ENCODE measurements around the gene SEC14L5.
A peak's percentile ranks its signal among the peaks of the same experiment; 100 is the strongest.
"Not testable (repeated sequence)": the region's sequence is repeated elsewhere in the genome, so short reads cannot be mapped to it uniquely, and the experiment has no call there.

Gene SEC14L5

DNA sequence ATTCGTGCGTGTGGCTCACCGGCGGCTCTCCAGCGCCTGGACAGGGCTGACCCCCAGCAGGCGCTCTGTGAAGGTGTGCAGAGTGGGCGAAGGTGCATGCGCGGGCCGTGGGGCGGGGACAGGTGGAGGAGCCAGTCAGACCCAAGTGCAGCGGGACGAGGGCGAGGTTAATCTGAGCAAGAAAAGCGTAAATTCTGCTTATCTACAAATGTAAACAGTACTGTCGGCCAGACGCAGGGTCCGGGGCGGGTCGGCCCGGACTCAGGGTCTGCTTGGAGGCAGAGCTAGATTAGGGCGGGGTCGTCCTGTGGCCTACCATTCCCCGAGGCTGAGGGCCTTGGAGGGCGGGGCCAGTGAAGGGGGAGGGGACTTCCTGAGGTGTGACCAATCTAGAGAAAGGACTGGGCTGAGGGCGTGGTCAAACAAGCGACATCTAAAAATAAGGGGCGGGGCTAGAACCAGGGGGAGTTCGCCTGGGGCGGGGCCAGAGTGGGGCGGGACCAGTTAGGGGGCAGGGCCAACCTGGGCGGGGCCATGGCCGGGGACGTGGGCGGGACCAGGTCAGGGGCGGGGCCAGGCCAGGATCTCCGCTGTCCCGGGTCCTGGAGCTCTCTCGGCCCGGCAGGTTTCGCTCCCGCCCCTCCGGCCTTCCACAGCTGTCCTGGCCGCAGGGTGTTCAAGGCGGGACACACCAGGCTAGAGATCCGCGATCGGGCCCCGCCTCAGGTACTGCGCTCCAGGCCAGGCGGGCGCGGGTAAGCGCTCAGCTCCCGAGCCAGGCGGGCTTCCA lies at the start of gene SEC14L5:
Gene SEC14L5, plus strand, starts transcription at position 611 of the 790 bp plus-strand sequence. CDS start 994 bp downstream, outside the sequence.
- DNase-seq, result peak; percentile 92

DNA sequence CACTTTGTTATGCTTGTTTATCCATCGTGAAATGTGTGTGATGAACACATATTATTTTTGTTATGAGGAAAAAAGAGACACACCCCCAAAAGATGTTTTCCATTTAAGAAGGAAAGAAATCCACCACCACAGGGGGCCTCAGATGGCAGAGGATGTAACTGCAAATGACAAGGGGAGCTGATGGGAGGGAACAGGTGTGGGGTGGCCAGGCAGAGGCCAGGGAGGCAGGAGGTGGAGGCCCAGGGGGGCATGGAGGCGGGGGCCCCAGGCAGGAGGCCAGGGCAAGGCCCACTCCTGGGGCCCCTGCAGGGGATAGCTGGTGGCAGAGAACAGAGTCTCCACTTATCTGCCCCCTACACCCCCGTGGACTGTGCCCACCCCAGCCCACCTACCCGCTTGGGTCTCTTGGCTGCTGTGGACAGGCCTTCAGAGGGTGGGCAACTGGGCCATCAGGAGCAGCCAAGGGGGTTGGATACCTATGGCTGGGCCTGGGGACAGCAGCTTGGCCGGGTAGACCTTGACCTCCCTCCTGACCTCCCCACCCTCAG lies 49.2 kb upstream of the SEC14L5 start:
- no peak for DNase-seq

DNA sequence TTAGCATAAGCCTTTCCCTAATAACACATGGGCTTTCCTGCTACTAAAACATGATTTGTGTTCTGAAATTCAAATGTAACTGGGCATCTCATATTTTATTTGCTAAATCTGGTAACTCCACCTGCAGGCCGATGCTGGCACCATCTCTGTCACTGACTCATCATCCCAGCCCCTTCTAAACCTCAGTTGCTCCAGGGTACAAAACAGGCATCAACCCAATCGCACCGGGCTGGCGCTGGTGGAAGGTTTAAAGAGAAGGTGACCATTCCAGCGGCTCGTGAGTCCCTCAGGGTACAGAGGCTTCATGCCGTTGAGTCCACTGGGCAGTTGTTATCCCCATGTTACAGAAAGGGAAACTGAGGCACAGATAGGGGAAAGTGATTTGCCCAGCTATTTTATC lies 48.3 kb upstream of the SEC14L5 start:
- DNase-seq, result no peak

DNA sequence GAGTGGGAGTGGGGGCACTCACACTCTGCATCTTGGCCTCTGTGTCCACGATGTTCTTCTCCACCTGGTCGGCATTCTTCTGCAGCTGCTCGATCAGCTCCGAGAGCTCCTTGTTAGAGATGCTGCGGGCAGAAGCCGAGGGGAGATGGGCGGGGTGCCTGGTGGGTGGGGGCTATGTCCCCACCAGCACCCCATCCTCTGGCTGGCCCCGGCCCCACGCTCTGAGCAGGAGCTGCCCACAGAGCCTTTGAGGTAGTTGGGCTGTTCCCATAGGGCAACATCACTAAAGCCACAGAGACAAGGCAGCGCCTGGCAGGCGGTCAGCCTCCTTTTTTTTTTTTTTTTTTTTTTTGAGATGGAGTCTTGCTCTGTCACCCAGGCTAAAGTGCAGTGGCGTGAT lies 47.3 kb upstream of the SEC14L5 start:
- DNase-seq, result no peak

DNA sequence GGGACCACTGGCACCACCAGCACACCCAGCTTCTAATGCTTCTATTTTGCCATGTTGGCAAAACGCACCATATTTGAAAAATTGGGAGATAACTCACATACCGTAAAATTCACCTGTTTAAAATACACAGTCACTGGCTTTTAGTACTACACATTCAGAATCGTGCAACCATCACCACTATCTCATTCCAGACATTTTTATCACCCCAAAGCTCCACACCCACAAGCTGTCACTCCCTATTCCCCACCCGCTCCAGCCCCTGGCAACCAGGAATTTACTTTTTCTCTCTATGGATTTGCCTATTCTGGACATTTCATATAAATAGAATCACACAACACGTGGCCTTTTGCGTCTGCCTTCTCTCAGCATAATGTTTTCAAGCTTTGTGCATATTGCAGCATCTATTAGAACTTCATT lies 46.2 kb upstream of the SEC14L5 start:
- DNase-seq, result no peak

DNA sequence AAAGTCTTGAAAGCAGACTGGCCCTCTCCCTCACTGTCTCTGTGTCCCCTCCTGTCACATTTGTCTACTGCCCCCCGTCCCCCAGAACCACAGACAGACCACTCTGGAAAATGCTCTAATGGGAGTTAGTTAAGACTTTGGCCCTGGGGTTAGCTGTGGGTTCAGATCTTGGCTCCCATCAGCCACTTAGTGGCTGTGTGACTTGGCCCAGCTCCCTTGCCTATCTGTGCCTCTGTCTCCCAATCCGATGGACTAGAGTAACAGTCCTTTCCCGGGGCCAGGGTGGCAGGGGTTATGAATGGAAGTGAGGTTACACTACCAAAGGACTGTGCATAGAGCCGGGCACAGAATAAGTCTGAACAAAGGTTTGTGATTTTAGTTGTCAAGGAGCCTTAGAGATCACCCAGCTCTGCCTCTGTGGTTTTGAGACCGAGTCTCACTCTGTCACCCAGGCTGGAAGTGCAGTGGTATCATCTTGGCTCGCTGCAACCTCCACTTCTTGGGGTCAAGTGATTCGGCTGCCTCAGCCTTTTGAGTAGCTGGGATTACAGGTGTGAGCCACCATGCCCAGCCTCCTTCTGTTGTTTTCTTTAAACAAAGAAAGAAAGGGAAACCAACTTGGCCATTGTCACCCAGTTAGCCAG lies 44.9 kb upstream of the SEC14L5 start:
- DNase-seq, result no peak

DNA sequence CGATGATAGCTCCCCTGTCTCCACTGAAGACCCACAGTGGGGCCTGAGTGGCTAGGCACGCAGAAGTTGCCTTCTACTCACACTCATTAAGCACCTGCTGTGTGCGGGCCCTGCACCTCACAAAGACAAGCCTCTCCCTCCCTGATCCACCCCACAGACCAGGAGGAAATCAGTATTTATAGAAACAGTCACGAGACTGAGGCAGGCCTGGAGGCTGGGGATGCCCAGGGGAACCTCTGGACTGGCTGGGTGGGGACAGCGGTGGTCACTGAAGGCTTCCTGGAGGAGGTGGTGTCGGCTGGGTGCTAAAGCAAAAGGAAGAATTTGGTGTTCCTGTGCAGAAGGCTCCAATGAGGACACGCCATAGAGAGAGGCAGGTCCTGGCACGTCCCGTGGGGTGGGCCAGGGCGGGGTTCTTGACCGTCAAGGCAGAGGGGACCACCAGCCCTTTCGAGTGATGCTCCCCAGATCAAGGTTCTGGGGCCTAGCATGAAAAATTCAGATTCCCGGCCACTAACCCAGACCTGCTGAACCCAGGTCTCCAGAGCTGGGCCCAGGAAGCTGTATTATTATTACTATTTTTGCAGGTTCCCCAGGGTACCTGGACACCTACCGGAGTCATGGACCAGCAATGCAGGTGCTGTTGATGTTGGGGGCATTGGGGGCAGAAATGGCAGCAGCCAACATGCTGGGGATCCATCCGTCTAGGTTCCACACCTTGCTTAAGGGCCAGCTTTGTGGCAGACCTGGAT lies 44.2 kb upstream of the SEC14L5 start:
- DNase-seq, result no peak

DNA sequence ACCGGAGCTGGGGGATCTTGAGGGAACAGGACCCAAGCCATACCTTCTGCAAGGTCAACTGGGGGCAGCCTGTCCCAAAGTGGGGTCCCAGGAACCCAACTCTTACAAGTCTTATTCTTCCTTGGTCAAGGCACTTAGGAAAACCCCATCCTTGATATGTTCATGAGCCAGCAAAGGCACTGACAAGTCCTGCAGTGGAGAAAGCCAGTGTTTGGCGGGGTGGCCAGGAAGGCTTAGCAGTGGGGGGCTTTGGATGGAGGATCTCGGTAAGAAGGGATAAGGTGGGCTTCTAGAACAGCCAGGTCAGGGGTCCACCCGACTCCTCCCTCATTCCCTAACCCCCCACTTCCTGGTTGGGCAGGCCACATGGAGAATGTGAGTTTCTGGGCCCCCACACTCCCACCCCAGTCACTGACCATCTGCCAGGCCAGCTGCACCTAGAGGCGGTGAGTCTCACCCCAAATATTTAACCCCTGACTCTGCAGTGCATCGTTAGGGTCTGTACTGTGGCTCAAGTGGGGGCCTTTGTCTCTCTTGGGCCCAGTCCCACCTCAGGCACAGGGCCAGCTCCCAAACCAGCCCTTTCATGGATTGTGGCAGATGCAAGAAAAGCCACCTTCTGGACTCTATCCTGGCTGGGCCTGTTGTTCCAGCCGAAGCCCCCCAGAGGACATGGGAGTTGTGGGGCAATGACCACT lies 43.5 kb upstream of the SEC14L5 start:
- DNase-seq, result no peak

DNA sequence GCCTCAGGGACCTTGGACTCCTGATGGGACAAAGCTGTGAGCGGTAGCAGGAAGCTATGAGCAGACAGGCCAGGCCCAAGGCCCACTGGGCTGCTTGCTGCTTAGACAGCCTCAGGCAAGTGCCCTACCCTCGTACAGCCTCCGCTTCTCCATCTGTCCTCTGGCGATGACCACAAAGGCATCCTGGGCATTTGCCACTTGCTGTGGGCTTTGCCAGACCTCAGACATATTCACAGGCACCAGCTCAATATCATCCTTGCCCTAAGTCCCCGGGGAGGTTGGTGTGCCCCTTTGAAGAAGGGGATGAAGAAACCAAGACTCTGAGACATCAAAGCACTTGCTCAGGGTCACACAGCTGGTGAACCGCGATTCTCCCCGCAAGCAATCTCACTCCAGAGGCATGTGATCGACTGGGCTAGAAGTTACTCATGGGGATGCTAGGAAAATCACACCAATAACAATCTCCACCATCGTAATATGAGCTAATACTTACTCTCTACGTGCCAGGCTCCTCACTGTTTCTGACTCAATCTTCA lies 42.8 kb upstream of the SEC14L5 start:
- DNase-seq, result no peak

DNA sequence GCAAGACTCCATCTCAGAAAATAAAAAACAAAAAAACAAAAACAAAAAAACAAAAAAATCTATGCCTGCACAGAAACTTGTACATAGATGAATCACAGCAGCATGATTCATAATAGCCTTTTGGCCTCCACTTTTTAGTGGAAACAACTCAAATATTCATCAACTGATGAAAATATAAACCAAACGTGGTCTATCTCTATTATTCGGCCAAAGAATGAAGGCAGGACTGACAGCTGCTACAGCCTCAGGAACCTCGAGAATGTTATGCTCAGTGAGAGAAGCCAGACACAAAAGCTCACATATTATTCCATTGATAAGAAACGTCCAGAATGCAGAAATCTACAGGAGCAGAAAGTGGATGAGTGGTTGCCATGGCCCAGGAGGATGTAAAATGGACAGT lies 41.0 kb upstream of the SEC14L5 start:
- DNase-seq, result no peak

DNA sequence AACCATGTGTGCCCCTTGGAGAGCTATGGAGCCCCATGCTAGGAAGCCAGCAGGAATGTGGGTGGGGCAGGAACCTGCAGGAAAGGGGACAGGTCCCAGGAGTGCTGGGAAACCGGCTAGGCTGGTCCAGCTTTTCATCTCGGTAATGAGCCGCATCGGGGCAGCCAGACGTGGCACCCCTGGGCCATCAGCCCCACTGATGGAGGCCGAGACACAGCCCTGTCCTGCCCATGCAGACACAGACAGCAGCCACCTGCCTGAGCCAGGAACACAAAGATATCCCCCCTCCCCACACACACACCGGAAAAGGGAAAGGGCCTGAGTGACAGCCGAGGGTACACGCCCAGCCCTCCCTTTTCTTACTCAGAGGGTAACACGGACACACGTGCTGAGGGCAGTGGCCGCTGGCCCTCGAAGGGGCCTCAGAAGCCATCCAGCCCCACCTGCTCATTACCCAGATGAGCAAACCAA lies 39.3 kb upstream of the SEC14L5 start:
- DNase-seq, result no peak

DNA sequence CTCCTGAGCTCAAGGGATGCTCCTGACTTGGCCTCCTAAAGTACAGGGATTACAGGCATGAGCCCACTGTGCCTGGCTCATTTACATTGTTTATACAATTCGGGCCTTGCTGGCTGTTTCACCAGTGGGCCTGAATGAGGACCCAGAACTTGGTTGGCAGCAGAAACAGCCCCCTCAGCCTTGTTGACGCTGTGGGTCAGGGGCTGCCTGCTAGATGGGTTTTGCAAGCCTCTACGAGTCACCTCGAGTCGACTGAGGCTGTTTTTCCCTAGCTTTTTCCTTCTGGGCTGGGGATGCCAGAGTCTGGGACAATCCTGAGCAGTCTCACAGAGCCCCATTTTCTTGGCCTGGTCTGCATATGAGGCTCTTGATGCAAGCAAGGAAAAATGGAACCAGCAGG lies 37.3 kb upstream of the SEC14L5 start:
- no peak for DNase-seq

DNA sequence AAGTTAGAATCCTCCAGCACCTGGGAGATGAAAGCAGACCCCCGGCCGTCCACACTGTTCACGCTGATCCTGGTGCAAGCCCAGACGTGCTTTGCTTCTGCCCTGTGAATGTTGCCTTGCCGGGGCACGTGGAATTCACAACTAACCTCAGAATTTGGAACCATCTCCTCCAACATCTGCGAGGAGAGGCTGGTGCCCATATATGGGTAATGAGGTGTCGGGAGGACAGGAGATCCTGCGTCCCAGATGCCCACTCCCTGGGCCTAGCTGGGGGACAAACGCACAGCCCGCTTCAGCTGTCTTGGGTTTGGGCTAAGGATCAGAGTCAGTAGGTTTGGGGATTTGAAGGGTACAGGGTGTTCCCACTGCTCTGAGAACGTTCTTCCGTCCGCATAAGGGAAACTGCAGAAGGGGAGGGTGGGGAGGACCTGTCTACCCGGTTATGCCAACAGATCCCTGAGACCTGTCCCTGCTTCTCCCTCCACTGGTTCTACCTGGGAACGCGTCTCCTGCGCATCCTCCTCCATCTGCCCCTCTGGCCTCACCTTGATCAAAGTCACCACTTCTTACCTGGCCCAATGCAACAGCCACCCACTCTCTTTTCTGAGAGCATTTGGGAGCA lies 35.3 kb upstream of the SEC14L5 start:
- DNase-seq, result no peak

DNA sequence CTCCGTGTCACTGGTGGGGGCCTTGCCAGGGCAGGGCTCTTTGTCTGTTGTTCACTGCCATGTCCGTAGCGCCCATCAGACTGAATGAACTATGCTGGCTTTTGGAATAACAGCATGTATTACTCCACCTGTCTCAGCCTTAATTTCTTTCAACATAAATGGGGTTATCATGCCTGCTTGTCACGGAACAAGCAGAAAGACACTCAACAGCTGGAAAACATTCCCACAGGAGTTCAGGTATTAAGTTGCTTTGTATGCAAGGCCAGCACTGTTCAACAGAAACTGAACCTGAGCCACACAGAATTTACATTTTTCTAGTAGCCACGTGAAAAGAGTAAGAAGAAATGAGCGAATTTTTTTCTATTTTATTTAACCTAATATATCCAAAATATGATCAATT lies 34.3 kb upstream of the SEC14L5 start:
- no peak for DNase-seq

DNA sequence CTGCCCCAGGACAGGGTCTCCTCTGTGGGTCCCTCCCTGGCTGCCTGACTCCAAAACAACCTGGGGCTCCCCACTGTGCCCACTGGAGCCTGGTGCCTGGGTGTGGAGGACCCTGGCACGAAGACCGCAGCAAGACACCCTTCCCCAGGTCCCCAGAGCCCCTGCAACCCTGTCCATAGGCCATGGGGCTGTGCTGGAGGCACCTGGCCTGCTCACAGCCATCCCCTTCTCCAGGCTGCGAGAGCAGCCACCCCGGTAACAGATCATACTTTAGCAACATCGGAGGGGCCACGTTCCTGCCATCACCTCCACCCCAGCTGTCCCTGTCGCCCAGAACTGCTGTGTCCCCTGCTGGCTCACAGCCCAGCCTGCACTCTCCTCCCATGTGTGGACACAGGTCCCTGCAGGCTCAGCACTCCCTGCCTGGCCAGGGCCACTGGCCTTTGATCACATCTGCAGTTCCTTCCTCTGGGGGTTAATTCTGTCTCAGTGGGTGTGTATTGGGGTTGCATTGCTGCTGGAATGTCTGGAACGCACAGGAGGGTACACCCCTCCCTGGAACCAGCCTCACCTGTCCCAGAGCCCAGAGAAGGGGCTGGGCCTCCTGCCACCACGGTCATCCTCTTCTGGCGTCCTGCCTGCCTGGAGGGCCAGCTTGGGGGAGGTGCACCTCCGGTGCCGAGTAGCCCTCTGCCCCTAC lies 33.4 kb upstream of the SEC14L5 start:
- DNase-seq, result no peak

DNA sequence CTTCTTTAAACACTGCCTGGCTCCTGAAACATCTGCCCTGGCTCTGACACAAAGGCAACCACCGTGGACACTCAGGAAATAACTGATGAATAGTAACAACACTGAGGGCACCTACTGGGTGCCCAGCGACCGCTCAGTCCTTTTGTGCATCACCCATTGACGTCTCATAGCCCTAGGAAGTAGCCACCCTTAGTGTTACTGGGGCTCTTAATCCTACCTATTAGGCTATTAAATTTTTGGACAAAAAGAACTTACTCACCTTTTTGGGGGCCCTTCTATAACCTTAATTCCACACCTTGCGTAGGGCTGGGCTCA lies 32.9 kb upstream of the SEC14L5 start:
- no peak for DNase-seq

DNA sequence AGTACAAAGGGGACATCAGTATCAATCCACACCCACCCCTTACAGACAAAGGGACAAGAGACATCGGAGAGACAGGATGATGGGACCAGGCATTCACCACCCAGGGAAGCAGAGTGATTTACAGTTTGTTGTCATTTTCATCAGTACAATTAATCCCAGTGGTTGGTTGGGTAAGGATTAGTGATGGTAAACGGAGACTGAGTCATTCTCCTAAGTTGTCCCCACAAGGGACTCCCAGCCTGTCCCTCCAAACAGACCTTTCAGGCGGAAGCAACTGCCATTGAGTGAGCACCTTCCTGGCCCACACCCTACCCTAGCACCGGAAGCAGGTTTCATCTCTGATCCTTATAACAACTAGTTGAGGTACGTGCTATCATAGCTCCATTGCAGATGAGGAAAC lies 32.3 kb upstream of the SEC14L5 start:
- no peak for DNase-seq

DNA sequence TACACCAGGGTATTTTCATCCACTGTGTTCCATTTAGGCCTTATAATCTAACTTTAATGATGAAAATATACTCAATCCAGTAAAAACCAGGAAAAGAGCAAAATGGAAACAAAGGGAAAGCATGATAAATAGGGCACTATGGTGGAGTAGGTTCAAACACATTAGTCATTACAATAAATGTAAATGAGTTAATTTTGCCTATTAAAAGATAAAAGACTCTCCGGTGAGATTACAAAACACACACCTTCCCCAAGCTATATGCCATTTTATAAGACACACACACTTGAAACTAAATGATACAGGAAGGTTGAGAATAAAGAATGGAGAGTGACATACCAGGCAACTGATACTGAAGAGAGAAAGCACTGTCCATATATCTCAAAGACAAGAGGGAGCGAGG lies 31.2 kb upstream of the SEC14L5 start:
- DNase-seq, result no peak

DNA sequence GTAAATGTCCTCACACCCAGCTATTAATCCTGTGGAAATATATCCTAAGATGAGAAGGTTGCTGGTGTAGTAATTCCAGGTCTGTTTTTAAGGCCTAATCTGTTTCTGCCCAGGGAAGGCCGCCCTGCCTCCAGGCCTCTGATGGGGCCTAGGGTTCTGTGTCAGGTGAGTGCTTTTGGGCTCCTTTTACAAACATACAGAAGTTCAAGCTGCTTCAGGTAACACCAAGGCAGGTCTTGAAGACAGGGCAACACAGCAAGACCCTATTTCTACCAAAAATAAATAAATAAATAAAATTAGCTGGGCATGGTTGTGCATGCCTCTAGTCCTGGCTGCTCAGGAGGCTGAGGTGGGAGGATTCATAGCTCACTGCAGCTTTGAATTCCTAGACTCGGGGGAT lies 30.5 kb upstream of the SEC14L5 start:
- DNase-seq, result no peak

DNA sequence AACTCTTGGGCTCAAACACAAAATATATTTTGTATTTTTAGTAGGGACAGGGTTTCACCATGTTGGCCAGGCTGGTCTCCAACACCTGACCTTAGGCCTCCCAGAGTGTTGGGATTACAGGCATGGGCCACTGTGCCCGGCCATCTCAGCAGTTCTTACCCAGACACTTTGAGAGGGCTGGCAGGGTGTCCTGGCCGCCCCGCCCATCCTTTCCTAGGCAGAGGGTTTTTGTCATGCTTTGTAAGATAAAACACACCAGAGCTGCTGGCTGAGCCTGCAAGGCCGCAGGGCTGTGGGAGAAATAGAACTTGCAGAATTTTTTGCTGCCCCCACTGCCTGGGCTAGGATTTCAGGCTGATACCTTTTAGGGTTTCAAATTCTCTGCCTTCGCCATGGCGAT lies 29.9 kb upstream of the SEC14L5 start:
- no peak for DNase-seq

DNA sequence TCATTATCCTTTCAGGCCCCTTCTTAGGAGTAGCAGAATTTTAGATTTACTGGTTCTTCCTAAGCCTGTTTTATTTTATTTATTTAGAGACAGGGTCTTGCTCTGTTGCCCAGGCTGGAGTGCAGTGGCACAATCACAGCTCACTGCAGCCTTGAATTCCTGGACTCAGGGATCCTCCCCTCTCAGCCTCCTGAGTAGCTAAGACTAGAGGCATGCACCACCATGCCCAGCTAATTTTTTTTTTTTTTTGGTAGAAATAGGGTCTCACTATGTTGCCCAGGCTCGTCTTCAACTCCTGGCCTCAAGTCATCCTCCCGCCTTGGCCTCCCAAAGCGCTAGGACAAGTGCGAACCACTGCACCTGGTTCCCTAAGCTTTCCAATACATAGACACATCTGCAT lies 28.5 kb upstream of the SEC14L5 start:
- not testable (repeated sequence) for DNase-seq

DNA sequence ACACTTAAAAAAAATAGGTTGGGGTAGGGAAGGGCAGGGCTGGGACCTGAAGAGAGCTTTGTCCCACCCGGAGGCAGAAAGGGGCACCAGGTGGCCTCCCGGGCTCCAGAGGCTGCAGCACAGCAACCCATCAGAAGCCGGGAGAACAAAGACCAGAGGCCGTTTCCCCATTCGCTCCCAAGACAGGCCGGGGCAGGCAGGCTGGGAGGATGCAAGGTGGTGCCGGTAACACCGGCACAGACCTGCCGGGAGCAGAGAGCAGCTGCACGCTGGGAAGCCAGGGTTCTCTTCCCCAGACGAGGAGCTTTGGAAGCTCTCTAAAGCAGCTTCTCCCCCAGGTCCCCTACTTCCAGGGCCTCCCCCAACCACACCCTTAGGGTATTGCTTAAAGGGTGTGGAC lies 26.7 kb upstream of the SEC14L5 start:
- no peak for DNase-seq
